K562 (cell line): ENCODE data around the gene ACADL. TPM values are rescaled to one million over a fixed set of nuclear protein-coding genes. Genes with fewer than 3 reads are reported as not detected.

ENCODE experiments used
- ATAC-seq: fragments of 200-7000 bp; cut with Tn5 transposase; 3 replicates; pipeline ENCODE4 v1.9.1; 2020; ENCODE audit warnings: moderate library complexity
- BruUV-seq: library from RNA; stranded (reverse); fragments of 400-500 nt; replicated peaks from 2 replicates; lab custom pipeline; 2021; lab: Mats Ljungman, UMichigan
- CTCF ChIA-PET: fragments of 300-600 bp; formaldehyde crosslinking; extraction: SDS; loops from one replicate; lab custom pipeline; 2021; ENCODE audit warnings: low intra/inter-chr PET ratio; lab: Yijun Ruan, JAX
- POLR2A ChIA-PET: fragments of 300-600, 350-650 bp; sonication (Branson Sonifier 250); formaldehyde crosslinking; extraction: SDS; loops from one replicate; lab custom pipeline; 2021; ENCODE audit warnings: antibody characterized with exemption, inconsistent platforms; lab: Yijun Ruan, JAX
- DNase-seq, 4 experiments: peaks; one replicate each; pipeline versions ENCODE4 v3.0.0 to v3.0.0-alpha.2; 2011 to 2018; ENCODE audit warnings: low spot score in 3 of 4, mixed read lengths in 3 of 4; ENCODE audit errors: extremely low read depth in 1 of 4
- FAIRE-seq: peaks from 2 replicates; lab custom pipeline; 2011; peaks lifted over from hg19 to GRCh38; lab: Jason Lieb, UNC
- H2AFZ ChIP-seq: 2 replicates; pipeline ENCODE4 v1.6.0; 2011; ENCODE audit warnings: low read depth, low read length, control low read depth, inconsistent platforms
- H3K27ac ChIP-seq: fragments of 200-600 bp; 3 replicates; pipeline ENCODE4 v1.8.0; 2011; ENCODE audit warnings: low read depth, mild to moderate bottlenecking, control low read depth, inconsistent platforms, low read length, moderate library complexity, mixed read lengths; ENCODE audit errors: extremely low read depth
- H3K27me3 ChIP-seq, 2 experiments: fragments of 300-600 bp in 1 of 2; 2 replicates in 1 of 2; 3 replicates in 1 of 2; pipeline versions ENCODE4 v1.6.0 to v1.8.0; 2011; ENCODE audit warnings: inconsistent platforms in 2 of 2, low read length in 2 of 2, mild to moderate bottlenecking in 1 of 2, mixed read lengths in 1 of 2, moderate library complexity in 1 of 2; ENCODE audit not compliant: control insufficient read depth in 2 of 2, insufficient read depth in 2 of 2
- H3K36me3 ChIP-seq: fragments of 300-600 bp; 3 replicates; pipeline ENCODE4 v1.8.0; 2011; ENCODE audit warnings: mild to moderate bottlenecking, low read length, inconsistent platforms; ENCODE audit not compliant: control insufficient read depth, insufficient read depth
- H3K4me1 ChIP-seq, 2 experiments: fragments of 200-600 bp in 1 of 2; replicated peaks in 1 of 2; 2 replicates in 1 of 2; 3 replicates in 1 of 2; pipeline versions ENCODE4 v1.5.1 to v1.8.0; 2011; ENCODE audit warnings: inconsistent platforms in 2 of 2, low read length in 2 of 2, mild to moderate bottlenecking in 1 of 2, mixed read lengths in 1 of 2, moderate library complexity in 1 of 2; ENCODE audit not compliant: control insufficient read depth in 2 of 2, insufficient read depth in 2 of 2
- H3K4me2 ChIP-seq: 2 replicates; pipeline ENCODE4 v1.6.1; 2011; ENCODE audit warnings: low read length, control low read depth, inconsistent platforms, mixed read lengths; ENCODE audit not compliant: insufficient read depth
- H3K4me3 ChIP-seq: fragments of 200-600 bp; sonication (generic), shearing (Covaris generic); 2 replicates; pipeline ENCODE4 v1.5.1; 2016; ENCODE audit warnings: control low read depth, inconsistent platforms
- H3K79me2 ChIP-seq: fragments of 200-600 bp; 3 replicates; pipeline ENCODE4 v1.8.0; 2011; ENCODE audit warnings: low read length, inconsistent platforms; ENCODE audit not compliant: control insufficient read depth, insufficient read depth
- H3K9ac ChIP-seq, 2 experiments: 2 replicates each; pipeline versions ENCODE4 v1.6.0 to v1.6.1; 2011; ENCODE audit warnings: low read depth in 2 of 2, low read length in 2 of 2, control low read depth in 1 of 2, inconsistent platforms in 1 of 2, mild to moderate bottlenecking in 1 of 2, mixed read lengths in 1 of 2; ENCODE audit not compliant: insufficient read depth in 1 of 2
- H3K9me1 ChIP-seq: one replicate; pipeline ENCODE4 v1.6.0; 2011; ENCODE audit warnings: inconsistent platforms, mild to moderate bottlenecking, low read length, moderate library complexity; ENCODE audit not compliant: control insufficient read depth, insufficient read depth
- H3K9me3 ChIP-seq: replicated peaks from 2 replicates; pipeline ENCODE4 v1.5.1; 2011; ENCODE audit warnings: low read depth, low read length, inconsistent platforms; ENCODE audit not compliant: control insufficient read depth, insufficient read depth
- H4K20me1 ChIP-seq: replicated peaks from 2 replicates; pipeline ENCODE4 v1.6.1; 2011; ENCODE audit warnings: low read length, inconsistent platforms, mixed read lengths; ENCODE audit not compliant: control insufficient read depth, insufficient read depth
- ARHGAP35 ChIP-seq: fragments of 450-650 bp; IDR thresholded peaks from 2 replicates; pipeline ENCODE4 v1.6.1; 2018; ENCODE audit not compliant: partially characterized antibody
- ELK3 ChIP-seq: fragments of 450-650 bp; formaldehyde crosslinking; IDR thresholded peaks from 2 replicates; pipeline ENCODE4 v1.4.0; 2020; ENCODE audit warnings: mild to moderate bottlenecking
- FOXK1 ChIP-seq: sonication (generic); formaldehyde crosslinking; IDR thresholded peaks from 2 replicates; pipeline ENCODE4 v1.8.0; 2022; ENCODE audit warnings: missing genetic modification reagents, mild to moderate bottlenecking, borderline replicate concordance
- GABPB1 ChIP-seq: sonication (generic); formaldehyde crosslinking; IDR thresholded peaks from 2 replicates; pipeline ENCODE4 v1.8.0; 2022; ENCODE audit warnings: mild to moderate bottlenecking, missing genetic modification reagents
- GTF2A2 ChIP-seq: IDR thresholded peaks from 2 replicates; pipeline ENCODE4 v1.6.1; 2016; ENCODE audit warnings: mild to moderate bottlenecking, missing genetic modification characterization, missing compliant biosample characterization
- HDAC3 ChIP-seq: fragments of 450-650 bp; IDR thresholded peaks from 2 replicates; pipeline ENCODE4 v1.6.1; 2018; ENCODE audit warnings: borderline replicate concordance, mild to moderate bottlenecking, moderate library complexity; ENCODE audit not compliant: partially characterized antibody
- HINFP ChIP-seq: fragments of 450-650 bp; conservative IDR thresholded peaks from 2 replicates; pipeline ENCODE4 v1.6.1; 2016; ENCODE audit warnings: missing genetic modification characterization, low read depth, mild to moderate bottlenecking, control low read depth, missing compliant biosample characterization
- HMGN3 ChIP-seq: IDR thresholded peaks from 2 replicates; pipeline ENCODE4 v1.6.1; 2011; ENCODE audit warnings: borderline replicate concordance, low read depth, mild to moderate bottlenecking, mixed read lengths, low read length; ENCODE audit not compliant: insufficient read length; ENCODE audit errors: extremely low read depth
- KDM1A ChIP-seq, 2 experiments: fragments of 450-650 bp; IDR thresholded peaks; 2 replicates each; pipeline ENCODE4 v1.6.1; 2016; ENCODE audit warnings: mild to moderate bottlenecking in 2 of 2
- MCM2 ChIP-seq: fragments of 450-650 bp; IDR thresholded peaks from 2 replicates; pipeline ENCODE4 v1.6.1; 2017; ENCODE audit warnings: low read depth, mild to moderate bottlenecking
- PHB ChIP-seq: fragments of 250-450 bp; sonication (Bioruptor Pico); IDR thresholded peaks from 2 replicates; pipeline ENCODE4 v1.5.0; 2021
- PHF21A ChIP-seq: fragments of 450-650 bp; IDR thresholded peaks from 2 replicates; pipeline ENCODE4 v1.6.1; 2017; ENCODE audit warnings: low read depth, borderline replicate concordance
- RNF2 ChIP-seq: sonication (generic); IDR thresholded peaks from 2 replicates; pipeline ENCODE4 v1.6.1; 2016
- SMAD4 ChIP-seq: fragments of 250-450 bp; sonication (Bioruptor Pico); conservative IDR thresholded peaks from 2 replicates; pipeline ENCODE4 v1.8.0; 2021; ENCODE audit warnings: inconsistent platforms, mild to moderate bottlenecking, moderate library complexity
- ZMIZ1 ChIP-seq, 2 experiments: fragments of 150-350 bp in 1 of 2; IDR thresholded peaks; 2 replicates each; pipeline ENCODE4 v1.6.1; 2012 to 2016; ENCODE audit warnings: low read depth in 2 of 2, low read length in 2 of 2, mild to moderate bottlenecking in 1 of 2, moderate library complexity in 1 of 2
- ZNF253 ChIP-seq: fragments of 250-450 bp; sonication (Bioruptor Pico); conservative IDR thresholded peaks from 2 replicates; pipeline ENCODE4 v1.6.1; 2021; ENCODE audit warnings: mild to moderate bottlenecking
- WGBS: fragments of 100-300 bp; shearing (Covaris generic); methylation state at CpG from one replicate; pipeline ENCODE4 v1.1.6; 2016; ENCODE audit warnings: low coverage, mixed read lengths; ENCODE audit not compliant: insufficient coverage; ENCODE audit errors: missing lambda C conversion rate; 5-methylcytosine and 5-hydroxymethylcytosine counted together
- in situ Hi-C: fragments of 300-500 bp; cut with MboI; formaldehyde crosslinking; loops from 4 replicates; pipeline ENCODE4 v1.15.0; 2018; ENCODE audit warnings: inconsistent platforms, mixed read lengths
- intact Hi-C: fragments of 100-400 bp; cut with micrococcal nuclease; formaldehyde crosslinking; loops from 2 replicates; pipeline ENCODE4 v1.14.2; 2022
- polyA plus RNA-seq, 8 experiments: library from polyadenylated mRNA; depleted of rRNA in 4 of 8; stranded (reverse) in 5 of 8; unstranded in 3 of 8; fragments of >200 nt; fragmentation: Nextera tagmentation in 2 of 8; fragmentation: Illumina TruSeq in 1 of 8; extraction: Ambion mirVana in 2 of 8; extraction: Trizol in 1 of 8; gene quantifications; 2 replicates each; pipeline versions ENCODE4 v1.2.1 to v1.2.3, GENCODE V29; 2011 to 2014; ENCODE audit warnings: inconsistent platforms in 1 of 8, missing spikeins in 1 of 8
- total RNA-seq, 7 experiments: library from RNA; depleted of rRNA in 6 of 7; stranded (reverse); fragments of >200 nt in 6 of 7; fragmentation: Illumina TruSeq in 2 of 7; extraction: Trizol in 2 of 7; gene quantifications; 2 replicates each; pipeline versions ENCODE4 v1.2.1 to v1.2.3, GENCODE V29; 2011 to 2021; ENCODE audit warnings: low replicate concordance in 1 of 7

Gene ACADL
- total and polyA plus RNA-seq, 9 of the 15 experiments (the other 6 are each of a cell fraction or from before 2014, with no cell fraction given) = 0.07 TPM; not detected in 8

- WGBS = 0% methylated on average over 3 of the region's 3 CpGs
- Histone ChIP-seq H3K9ac (no peak overlapping the region), H3K9me3 (no peaks in the 10 kb centered on the region), H3K4me2 (no peak overlapping the region), H3K27ac (no peak overlapping the region), H3K4me3 (no peak overlapping the region), H3K4me1 (no peaks in the 10 kb centered on the region), H4K20me1 (no peaks in the 10 kb centered on the region), H3K27me3 (no peaks in the 10 kb centered on the region), H3K36me3 (no peaks in the 10 kb centered on the region), H3K9me1 (no peaks in the 10 kb centered on the region), H3K79me2 (no peaks in the 10 kb centered on the region), H2AFZ (no peak overlapping the region)
- POLR2A ChIA-PET = no interaction called here
- FAIRE-seq (no peak), ATAC-seq (no peak), DNase-seq (no peak)
- intact Hi-C loops (loop anchor here (1.0 to 10.0 kb wide), 3 partner anchors 775 to 1805 kb away; partner anchors contain the start of gene MAP2), in situ Hi-C loops (loop anchor here (5.0 to 25.0 kb wide), 3 partner anchors 223 to 1813 kb away; no protein-coding TSS in a partner anchor)
- BruUV-seq = no TSS peak
- CTCF ChIA-PET = interaction anchor here (1.3 kb wide), 1 partner anchor 222 kb away, joined by 11 read pairs; no protein-coding TSS in a partner anchor
- no peak for TF ChIP-seq HMGN3
- TF ChIP-seq MCM2 = no peak
- TF ChIP-seq ARHGAP35 = no peak
- TF ChIP-seq ZNF253 (CRISPR knock-in tag) = no peak
- no peak for TF ChIP-seq SMAD4 (CRISPR knock-in tag)
- TF ChIP-seq ELK3 = no peak
- TF ChIP-seq GABPB1 (CRISPR knock-in tag) = no peak
- TF ChIP-seq GTF2A2 (tag) = no peak
- no peak for TF ChIP-seq PHF21A
- no peak for TF ChIP-seq HINFP
- no peak for TF ChIP-seq KDM1A (IDR thresholded peaks at IDR 0.05)
- no peak for TF ChIP-seq HDAC3
- no peak for TF ChIP-seq PHB (CRISPR knock-in tag)
- no peak for TF ChIP-seq ZMIZ1 (IDR thresholded peaks at IDR 0.05; ENCODE audit: low read depth in 2 of 2, low read length in 2 of 2)
- no peak for TF ChIP-seq RNF2
- TF ChIP-seq FOXK1 = no peak
Observed at GRCh38 chr2:210199854-210200253, 25.4 kb downstream of the ACADL start.
